ENCODE results near the gene DNAJB11.

The DNAJB11 gene

GRCh38 chr3:186596568-186597287 is 26.2 kb downstream of the DNAJB11 start:
- no peak for DNase-seq (ENCODE audit: low spot score)

DNA sequence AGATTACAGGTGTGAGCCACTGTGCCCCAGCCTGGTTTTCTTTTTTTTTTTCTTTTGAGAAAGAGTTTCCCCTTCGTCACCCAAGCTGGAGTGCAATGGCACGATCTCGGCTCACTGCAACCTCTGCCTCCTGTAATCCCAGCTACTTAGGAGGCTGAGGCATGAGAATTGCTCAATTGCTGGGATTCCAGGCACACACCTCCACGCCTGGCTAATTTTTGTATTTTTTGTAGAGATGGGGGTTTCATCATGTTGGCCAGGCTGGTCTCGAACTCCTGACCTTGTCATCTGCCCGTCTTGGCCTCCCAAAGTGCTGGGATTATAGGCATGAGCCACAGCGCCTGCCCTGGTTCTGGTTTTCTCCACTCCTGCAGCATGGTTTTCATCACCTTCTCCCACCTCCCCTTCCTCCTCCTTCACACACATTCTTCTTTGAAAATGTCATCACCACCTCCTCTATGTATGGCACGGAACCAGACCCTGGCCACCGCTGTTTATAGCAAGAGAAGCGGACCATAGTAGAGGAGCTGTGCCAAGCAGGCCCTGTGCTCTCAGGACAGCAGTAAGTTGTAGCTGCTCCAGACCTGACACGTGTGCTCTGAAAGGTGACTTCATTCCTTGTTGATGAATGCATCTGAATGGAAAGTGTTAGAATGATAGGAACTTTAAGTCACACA is 27.7 kb downstream of the DNAJB11 start:
- no peak for DNase-seq (ENCODE audit: low spot score)

GRCh38 chr3:186598794-186599141 is 28.2 kb downstream of the DNAJB11 start:
- DNase-seq (ENCODE audit: low spot score), result no peak

- DNase-seq (ENCODE audit: low spot score), result no peak
These were observed 28.7 kb downstream of the DNAJB11 start for GRCh38 chr3:186599142-186599784.

DNA sequence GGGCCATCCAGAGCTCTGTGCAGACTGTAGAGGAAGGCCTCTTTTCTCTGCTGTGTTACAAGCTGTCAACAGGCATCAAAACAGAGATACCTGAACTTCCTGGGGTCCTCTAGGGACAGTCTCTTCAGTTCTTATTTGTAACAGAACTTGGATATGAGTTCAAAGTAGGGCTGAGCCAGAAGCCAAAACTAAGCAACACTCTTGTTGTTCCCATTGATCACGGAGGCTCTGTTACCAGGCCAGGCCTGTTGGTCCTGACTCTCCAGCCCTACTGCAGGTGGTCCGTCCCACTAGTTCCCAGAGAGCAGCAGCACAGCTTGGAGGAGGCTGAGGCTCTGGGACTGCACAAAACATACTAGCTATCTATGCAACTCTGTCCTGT is 29.3 kb downstream of the DNAJB11 start:
- no peak for DNase-seq (ENCODE audit: low spot score)

DNA sequence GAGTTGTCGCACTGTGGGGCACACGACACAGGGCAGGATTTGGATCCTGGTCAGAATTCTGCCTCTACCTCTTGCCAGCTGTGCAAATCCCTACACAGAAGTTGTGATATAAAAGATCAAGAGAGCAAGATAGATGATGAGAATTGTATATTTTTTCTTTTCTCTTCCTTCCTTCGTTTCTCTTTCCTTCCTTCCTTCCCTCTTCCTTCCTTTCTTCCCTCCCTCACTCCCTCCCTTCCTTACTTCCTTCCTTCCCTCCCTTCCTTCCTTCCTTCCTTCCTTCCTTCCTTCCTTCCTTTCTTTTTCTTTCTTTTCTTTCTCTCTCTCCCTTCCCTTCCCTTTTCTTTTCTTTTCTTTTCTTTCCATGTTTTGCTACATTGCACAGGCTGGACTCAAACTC is 30.4 kb downstream of the DNAJB11 start:
- DNase-seq (ENCODE audit: low spot score), result no peak

DNA sequence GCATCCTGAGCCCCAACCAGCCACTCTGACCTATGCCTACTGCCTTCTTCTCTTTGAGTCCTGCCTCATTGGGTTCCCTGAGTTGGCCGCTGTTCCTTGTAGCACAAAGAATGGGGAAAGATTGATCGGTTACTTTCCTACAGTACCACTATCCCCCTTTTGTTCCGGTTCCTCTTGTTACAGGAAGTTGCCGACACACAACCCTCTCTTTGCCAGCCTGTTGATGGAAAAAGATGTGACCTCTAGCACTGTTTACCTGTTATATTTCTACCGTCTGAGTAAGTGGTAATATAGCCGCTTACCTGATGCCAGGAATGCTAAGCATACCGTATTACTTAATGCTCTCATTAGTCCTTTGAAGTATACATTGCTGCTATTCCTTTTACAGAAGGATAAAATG is 32.6 kb downstream of the DNAJB11 start:
- DNase-seq (ENCODE audit: low spot score), result no peak

DNA sequence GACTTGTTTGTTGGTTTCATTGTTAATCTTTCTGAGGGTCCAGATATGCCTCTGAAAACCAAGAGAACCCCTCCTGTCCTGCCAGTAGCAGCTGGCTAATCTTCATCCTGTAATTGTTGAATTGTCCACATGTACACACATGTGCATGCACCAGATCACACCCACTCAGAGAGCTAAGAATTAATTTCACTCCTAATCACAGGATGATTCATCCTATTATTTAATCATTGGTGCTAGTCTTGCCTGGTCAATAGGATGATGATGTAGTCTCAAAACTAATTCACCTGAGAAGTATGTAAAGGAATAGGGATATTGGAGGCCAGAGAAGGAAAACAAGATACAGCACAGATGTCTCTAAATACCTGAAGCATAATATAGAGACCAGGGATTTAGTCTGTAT is 34.6 kb downstream of the DNAJB11 start:
- DNase-seq (ENCODE audit: low spot score), result no peak

- DNase-seq (ENCODE audit: low spot score), result no peak
These were observed 35.3 kb downstream of the DNAJB11 start for GRCh38 chr3:186605561-186606545.

DNA sequence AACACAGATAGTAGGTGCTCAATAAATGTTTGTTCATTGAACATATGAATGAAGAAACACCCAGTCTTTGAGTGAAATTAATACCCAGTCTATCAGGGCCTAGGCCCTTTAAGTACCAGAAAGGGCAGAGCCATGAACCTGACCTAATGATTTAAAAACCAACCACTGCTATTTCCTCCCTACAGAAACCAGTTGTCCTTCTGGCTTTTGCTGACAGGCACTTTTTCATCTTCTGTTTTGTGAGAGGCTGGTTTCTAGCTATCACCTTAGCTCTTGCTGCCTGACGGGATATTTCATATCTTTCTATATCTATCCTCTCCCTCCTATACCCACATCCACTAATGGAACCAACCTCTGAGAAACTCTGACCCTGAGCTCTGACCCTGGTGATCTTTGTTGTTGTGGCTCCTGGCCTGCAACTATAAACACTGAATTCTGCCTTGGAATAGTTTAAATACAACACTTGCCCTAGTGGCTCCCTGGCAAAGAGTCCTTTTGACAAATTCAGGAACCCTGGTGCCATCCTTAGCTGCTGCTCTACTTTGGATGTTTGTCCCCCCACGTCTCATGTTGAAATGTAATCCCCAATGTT is 38.2 kb downstream of the DNAJB11 start:
- DNase-seq (ENCODE audit: low spot score), result no peak

DNA sequence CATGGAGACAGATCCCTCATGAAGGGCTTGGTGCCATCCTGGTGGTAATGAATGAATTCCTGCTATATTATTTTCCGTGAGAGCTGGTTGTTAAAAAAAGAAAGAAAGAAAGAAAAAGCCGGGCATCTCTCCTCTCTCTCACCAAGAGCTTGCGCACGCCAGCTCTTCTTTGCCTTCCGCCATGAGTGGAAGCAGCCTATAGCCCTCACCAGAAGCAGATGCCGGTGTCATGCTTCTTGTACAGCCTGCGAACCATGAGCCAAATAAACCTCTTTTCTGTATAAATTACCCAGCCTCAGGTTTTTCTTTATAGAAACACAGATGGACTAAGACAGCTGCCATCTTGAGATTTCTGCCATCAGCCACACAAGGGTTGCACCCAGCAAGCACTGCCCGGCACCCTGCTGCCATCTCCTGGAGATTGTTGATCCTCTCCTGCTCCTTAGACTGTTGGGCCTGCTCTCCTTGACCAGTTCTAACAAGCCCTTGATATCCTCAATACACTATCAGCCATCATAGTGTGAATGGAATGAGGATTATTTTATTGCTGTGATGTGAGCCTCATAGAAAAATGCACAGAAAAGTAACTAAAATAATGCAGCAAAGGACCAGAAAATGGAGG is 38.8 kb downstream of the DNAJB11 start:
- DNase-seq (ENCODE audit: low spot score), result no peak

DNA sequence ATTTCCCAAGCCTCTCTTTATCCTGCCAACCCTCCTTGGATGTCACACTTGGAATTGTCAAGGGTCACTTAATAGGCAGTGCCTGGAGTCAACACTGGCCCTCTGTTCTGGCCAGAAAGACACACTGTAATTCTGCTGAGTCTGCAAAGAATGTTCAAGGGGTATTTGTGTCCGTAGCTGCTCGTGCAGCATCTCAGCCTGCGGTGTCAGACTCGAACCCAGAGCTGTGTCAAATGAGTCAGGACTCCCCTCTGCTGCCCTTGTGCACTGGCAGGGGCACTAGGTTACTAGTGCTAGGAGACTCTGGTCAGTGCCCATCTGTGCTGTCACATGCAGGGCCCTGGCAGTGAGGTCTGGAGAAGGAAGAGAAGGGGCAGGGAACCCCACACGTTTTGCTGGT is 41.5 kb downstream of the DNAJB11 start:
- no peak for DNase-seq (ENCODE audit: low spot score)

DNA sequence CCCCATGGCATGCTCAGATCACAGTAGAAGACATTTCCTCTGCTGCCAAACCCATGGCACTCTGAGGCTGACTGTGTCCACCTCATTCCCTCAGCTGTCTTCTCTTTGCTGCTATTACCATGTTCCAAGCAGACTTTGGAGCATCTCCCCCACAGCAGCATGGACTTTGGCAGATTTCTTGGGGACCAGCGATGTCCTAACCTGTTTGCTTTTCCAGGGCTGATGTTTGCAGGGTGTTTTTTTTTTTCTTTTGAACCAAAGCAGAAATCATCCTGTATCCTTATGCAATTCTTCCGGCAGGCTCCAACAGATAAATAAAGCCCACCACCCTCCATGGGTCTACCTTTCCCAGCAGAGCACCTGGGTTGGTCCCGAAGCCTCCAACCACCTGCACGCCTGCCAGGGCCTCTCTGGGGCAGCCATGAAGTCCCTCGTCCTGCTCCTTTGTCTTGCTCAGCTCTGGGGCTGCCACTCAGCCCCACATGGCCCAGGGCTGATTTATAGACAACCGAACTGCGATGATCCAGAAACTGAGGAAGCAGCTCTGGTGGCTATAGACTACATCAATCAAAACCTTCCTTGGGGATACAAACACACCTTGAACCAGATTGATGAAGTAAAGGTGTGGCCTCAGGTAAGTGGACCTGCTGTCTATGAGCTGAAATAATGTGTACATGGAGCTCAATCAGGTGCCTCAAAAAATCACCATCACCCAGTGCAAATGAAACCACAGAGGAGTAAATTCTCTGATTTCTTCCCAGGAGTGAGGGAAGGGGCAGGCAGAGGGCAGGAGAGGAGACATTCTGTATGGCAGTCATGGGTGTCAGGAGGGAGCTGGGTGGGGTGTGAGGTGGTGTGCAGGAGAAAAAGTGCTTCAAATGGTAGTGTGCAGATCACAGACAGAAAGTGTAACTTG is 42.5 kb downstream of the DNAJB11 start, which contains the start of gene AHSG:
Gene AHSG, plus strand, starts transcription at position 340 of the 916 bp plus-strand sequence. Its CDS starts 82 bp downstream, at position 422.
- no peak for DNase-seq (ENCODE audit: low spot score)

DNA sequence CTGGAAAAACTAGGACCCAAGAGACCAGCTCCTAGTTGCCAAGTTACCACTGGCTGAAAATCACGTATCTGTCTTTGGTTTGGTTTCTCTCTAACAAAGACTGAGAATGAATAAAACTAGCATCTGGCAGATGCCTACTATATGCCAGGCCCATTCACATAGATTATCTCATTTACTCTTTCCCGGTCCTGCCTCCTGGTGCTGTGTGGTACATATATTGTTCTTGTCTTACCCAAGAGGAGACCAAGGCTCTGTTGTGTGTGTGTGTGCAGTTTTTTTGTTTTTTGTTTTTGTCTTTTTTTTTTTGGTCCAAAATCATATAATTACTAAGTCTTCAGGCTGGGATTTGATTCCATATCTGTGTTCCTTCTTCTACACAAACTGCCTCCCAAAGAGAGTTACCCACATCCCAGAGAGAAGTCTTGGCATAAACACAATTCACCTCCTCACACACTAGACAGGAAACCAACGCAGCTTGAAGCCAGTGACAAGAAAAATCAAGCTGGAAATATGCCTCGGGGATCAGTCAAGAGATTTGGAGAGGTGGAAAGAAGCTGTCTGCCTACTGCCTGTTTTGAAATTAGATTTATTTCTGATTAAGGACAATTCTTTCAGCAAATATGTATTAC is 43.2 kb downstream of the DNAJB11 start:
- no peak for DNase-seq (ENCODE audit: low spot score)

DNA sequence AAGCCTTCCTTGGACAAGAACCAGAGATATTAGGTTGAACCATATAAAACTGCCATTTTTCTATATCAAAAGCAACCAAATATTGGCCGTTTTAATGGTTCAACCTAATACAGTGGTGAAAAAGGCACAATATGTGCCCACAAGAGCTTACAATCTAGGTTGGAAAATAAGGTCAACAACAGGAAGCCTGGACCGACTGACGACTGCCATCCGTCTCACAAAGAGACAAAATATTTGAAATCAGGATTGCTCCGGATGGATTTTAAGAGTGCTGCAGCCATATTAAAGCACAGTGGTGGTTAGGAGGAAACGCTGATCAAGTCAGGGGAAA is 43.7 kb downstream of the DNAJB11 start:
- DNase-seq (ENCODE audit: low spot score), result no peak

- DNase-seq (ENCODE audit: low spot score), result peak; percentile 73
These were observed 44.3 kb downstream of the DNAJB11 start for GRCh38 chr3:186614597-186615483.

GRCh38 chr3:186616299-186616617 is 45.7 kb downstream of the DNAJB11 start:
- DNase-seq (ENCODE audit: low spot score), result no peak

DNA sequence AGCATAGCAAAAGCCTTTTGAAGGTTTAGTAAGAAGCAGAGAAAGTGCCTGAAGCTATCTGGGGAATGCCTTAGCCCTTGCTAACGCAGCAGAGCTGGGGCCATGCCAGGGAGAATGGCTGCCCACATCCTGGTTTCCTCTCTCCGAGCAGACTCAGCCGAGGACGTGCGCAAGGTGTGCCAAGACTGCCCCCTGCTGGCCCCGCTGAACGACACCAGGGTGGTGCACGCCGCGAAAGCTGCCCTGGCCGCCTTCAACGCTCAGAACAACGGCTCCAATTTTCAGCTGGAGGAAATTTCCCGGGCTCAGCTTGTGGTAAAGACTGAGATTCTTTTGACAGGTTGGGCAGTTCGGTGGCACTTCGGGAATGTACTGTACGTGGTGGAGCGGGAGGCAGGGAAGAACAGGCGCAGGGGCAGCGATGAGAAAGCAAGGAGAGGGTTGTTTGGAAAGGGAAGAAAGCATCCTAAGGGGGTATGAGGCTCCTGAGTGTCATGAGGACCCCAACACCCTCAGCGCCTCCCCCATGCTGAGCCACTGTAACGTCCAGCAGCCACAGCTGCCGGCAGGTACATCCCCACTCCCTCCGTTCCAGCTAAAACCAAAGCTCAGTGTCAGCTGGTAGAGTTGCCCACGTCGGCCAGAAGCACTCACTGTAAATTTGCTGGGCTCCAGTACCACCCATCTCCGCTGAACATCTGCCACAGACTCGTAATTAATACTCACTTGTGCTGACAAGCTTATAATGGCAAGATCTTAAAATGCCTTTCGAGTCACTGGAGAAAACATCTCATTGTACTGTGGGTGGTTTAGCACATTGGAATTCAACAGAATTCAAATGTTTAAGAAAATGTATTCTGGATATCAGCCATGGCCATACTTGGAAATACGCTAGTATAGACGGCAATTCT is 46.8 kb downstream of the DNAJB11 start:
- peak; percentile 91 for DNase-seq (ENCODE audit: low spot score)

Data from RKO (cell line).